Measurements from ENCODE around the gene RAD51AP2.
"Not testable (repeated sequence)": the region's sequence is repeated elsewhere in the genome, so short reads cannot be mapped to it uniquely, and the experiment has no call there.

The RAD51AP2 gene

DNA sequence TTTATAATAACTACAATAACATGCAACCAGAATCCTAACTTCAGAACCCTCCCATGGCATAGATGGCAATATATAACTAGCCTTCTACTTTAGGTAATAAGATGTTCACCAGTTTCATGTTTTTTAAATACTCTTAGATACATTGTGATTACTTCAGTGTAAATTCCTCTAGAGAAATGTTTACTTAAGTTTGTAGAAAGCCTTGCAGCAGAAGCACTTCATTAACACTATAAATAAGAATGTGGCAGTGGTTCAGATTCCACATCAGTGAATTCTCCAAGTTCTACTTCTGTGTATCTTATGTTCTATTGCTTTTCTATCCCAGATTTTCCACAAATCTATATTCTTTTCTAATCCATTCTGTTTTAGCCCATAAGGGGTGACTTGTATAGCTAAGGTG is 1.2 kb upstream of the RAD51AP2 start:
- no peak overlapping the region for H3K4me3 ChIP-seq (ENCODE audit: low read length)
- TF ChIP-seq, protein P1, sequence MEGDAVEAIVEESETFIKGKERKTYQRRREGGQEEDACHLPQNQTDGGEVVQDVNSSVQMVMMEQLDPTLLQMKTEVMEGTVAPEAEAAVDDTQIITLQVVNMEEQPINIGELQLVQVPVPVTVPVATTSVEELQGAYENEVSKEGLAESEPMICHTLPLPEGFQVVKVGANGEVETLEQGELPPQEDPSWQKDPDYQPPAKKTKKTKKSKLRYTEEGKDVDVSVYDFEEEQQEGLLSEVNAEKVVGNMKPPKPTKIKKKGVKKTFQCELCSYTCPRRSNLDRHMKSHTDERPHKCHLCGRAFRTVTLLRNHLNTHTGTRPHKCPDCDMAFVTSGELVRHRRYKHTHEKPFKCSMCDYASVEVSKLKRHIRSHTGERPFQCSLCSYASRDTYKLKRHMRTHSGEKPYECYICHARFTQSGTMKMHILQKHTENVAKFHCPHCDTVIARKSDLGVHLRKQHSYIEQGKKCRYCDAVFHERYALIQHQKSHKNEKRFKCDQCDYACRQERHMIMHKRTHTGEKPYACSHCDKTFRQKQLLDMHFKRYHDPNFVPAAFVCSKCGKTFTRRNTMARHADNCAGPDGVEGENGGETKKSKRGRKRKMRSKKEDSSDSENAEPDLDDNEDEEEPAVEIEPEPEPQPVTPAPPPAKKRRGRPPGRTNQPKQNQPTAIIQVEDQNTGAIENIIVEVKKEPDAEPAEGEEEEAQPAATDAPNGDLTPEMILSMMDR (IDR thresholded peaks at IDR 0.05; ENCODE audit: insufficient read depth, low read depth, low read length, missing control alignments), result no peak

DNA sequence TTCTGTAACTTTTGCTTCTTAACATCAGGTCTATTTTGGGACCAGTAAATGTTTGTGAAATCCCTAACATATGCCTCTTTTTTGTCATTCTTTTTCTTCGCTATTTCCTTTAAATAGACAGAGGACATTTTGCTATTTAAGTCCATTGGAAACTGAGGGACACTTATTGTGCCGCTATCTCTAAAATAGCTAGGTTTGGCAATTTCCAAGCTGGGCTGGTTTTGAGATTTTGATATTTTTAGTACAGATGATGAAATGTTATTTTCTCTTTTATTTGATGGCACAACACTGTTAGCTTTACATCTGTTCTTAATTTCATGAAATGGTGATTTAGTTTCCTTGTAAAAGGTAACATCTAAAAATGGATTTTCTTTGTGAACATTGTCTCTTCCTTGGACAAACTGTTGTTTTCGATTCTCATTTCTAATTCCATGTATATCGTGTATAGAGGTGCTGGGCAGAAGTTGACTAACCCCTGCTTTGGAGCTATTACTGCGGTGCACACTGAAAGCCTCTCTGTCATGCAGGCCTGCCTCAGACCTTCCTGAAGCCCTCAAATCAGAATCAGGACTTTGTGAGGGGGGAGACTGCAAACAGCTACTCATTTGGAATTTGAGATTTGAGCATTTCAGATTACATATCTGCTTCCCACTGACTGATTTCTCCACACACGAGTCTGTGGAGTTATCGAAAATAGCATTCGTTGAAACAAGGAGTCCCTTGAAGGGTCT is 594 bp downstream of the RAD51AP2 start:
- no peak for DNase-seq (ENCODE audit: low read depth)
- TF ChIP-seq, protein P1 (IDR thresholded peaks at IDR 0.05; ENCODE audit: insufficient read depth, low read depth, low read length, missing control alignments), result no peak
- peak overlapping the region; percentile 60 for H3K4me3 ChIP-seq (ENCODE audit: low read length)

More for the DNA sequence above, 1.2 kb upstream of the RAD51AP2 start:
- no peak for DNase-seq (ENCODE audit: low read depth)

DNA sequence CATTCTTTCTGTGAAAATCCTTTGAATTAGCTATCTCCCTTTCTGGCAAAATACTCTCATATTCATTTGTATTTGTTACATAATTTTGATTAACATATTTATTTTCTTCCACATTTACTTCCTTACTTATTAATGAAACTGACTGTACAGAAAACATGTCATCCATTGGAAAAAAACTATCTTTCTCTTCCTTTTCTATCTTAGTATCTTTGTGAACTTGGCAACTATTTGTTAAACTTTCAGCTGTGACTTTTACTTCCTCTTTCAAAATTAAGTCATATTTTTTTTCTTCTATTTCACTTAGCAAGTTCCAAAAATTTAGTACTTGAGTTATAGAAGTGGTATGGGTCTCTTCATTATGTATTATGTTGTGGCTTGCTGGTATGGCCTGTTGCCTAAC is 2.6 kb downstream of the RAD51AP2 start:
- DNase-seq (ENCODE audit: low read depth), result no peak
- TF ChIP-seq, protein P1 (IDR thresholded peaks at IDR 0.05; ENCODE audit: insufficient read depth, low read depth, low read length, missing control alignments), result no peak
- H3K4me3 ChIP-seq (ENCODE audit: low read length), result no peak overlapping the region

DNA sequence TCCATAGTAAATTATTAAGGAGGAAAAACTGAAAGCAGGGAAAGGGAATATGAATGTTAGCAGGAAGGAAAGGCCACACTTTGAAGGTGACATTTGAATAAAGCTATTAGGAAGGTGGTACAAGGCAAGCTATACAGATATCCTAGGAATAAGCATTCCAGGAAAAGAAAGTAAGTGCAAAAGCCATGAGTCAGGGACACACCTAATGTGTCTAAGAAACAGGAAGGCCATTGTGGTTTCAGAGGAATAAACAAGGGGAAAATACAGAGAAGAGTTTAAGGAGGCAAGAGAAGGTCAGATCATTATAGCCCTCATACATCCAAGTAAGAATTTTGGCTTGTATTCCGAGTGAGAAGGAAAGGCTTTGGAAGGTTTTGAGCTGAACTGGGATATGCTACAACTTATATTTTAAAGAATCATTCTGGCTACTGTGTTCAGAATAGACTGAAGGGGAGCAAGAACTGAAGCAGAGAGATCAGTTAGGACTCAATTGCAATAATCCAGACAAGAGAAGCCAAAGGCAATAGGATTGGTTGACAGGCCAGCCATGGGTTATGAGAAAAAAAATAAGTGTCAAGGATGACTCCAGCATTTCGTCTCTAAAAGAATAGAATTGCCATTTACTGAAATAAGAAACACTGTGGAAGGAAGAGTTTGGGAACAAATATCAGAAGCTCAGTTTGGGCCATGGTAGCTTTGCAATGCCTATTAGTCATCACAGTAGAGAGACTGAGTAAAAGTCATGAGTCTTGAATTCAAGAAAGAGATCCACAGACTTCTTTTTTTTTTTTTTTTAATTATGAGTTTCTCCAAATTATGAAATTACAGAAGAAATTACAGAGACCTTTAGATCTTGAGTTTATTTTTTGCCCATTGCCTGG is 11.3 kb downstream of the RAD51AP2 start:
- no peak overlapping the region for H3K4me3 ChIP-seq (ENCODE audit: low read length)
- TF ChIP-seq, protein P1 (IDR thresholded peaks at IDR 0.05; ENCODE audit: insufficient read depth, low read depth, low read length, missing control alignments), result no peak
- DNase-seq (ENCODE audit: low read depth), result peak; percentile 74

DNA sequence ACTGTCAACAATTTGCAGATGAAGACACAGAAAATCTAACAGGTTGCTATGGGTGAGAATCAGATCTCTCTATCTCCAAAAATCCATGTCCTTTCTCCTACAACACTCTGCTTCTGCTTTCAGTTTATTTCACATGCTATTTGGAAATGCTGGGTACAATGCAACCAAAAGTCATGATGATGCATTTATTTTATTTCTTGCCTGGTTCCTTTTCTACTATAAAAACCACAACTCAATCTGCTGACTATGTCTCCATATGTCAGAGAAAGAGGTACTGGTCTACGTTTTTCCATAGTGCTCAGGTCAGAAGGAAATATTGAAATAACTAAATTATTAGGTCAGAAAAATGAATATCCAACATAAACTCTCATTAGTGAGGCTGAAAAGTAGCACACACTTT is 20.5 kb downstream of the RAD51AP2 start:
- DNase-seq (ENCODE audit: low read depth), result no peak
- TF ChIP-seq, protein P1 (IDR thresholded peaks at IDR 0.05; ENCODE audit: insufficient read depth, low read depth, low read length, missing control alignments), result no peak
- no peak overlapping the region for H3K4me3 ChIP-seq (ENCODE audit: low read length)

DNA sequence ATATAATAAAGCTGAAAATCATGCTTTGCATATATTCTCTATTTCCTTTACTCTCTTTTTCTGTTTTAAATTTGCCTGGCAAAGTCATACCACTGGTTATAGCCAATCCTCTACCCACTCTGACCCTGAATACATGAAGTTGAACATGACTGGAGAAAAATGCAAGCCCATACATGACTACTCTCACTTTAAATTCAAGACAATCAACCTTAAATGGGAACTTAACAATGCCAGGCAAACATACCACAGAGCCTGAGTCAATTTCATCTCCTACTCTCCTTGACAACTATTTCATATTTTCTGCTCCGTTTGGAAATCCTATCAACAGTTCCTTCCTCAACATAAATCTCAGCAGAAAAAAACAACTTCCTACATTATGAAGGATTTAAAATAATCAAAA is 22.6 kb downstream of the RAD51AP2 start:
- peak; percentile 92 for DNase-seq (ENCODE audit: low read depth)
- TF ChIP-seq, protein P1 (IDR thresholded peaks at IDR 0.05; ENCODE audit: insufficient read depth, low read depth, low read length, missing control alignments), result no peak
- H3K4me3 ChIP-seq (ENCODE audit: low read length), result no peak overlapping the region

DNA sequence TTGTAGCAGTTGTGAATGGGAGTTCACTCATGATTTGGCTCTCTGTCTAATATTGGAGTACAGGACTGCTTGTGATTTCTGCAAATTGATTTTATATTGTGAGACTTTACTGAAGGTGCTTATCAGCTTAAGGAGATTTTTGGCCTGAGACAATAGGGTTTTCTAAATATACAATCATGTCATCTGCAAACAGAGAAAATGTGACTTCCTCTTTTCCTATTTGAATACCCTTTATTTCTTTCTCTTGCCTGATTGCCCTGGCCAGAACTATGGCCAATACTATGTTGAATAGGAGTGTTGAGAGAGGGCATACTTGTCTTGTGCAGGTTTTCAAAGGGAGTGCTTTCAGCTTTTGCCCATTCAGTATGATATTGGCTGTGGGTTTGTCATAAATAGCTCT is 28.1 kb downstream of the RAD51AP2 start:
- not testable (repeated sequence) for H3K4me3 ChIP-seq (ENCODE audit: low read length); DNase-seq (ENCODE audit: low read depth)

DNA sequence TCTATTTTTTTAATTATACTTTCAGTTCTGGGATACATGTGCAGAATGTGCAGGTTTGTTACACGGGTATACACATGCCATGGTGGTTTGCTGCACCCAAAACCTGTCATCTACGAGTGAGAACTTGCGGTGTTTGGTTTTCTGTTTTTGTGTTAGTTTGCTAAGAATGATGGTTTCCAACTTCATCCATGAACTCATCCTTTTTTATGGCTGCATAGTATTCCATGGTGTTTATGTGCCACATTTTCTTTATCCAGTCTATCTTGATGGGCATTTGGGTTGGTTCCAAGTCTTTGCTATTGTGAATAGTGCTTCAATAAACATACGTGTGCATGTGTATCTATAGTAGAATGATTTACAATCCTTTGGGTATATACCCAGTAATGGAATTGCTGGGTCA is 29.6 kb downstream of the RAD51AP2 start:
- not testable (repeated sequence) for DNase-seq (ENCODE audit: low read depth); H3K4me3 ChIP-seq (ENCODE audit: low read length)
